ENCODE measurements around the gene PDS5A. TPM values are rescaled to one million over a fixed set of nuclear protein-coding genes. Genes with fewer than 3 reads are reported as not detected.

PDS5A gene
- total and polyA plus RNA-seq, 9 of the 15 experiments (the other 6 are each of a cell fraction or from before 2014, with no cell fraction given), result 16.4 to 85.4 (median 70.0) TPM

GRCh38 chr4:39792529-39792928 is 185.2 kb downstream of the PDS5A start (continued):
- TF ChIP-seq AFF4 (CRISPR knock-in tag; IDR thresholded peaks at IDR 0.05) (no peak), DACH1 (IDR thresholded peaks at IDR 0.05; ENCODE audit: partially characterized antibody) (no peak), PHB2 (IDR thresholded peaks at IDR 0.05; ENCODE audit: low read depth) (peak; percentile 37; the same call in 1 of the 2 replicates), CREB3 (tag; conservative IDR thresholded peaks at IDR 0.05; ENCODE audit: low read depth) (no peak), ETS2 (tag; IDR thresholded peaks at IDR 0.05; ENCODE audit: borderline replicate concordance, poor library complexity, severe bottlenecking) (no peak), CBFA2T2 (conservative IDR thresholded peaks at IDR 0.05) (peak; percentile 65), ZNF639 (CRISPR knock-in tag; conservative IDR thresholded peaks at IDR 0.05 in 1 of 2, IDR thresholded peaks at IDR 0.05 in 1 of 2) (no peak), TGIF2 (CRISPR knock-in tag; IDR thresholded peaks at IDR 0.05) (no peak), ZBTB26 (CRISPR knock-in tag; IDR thresholded peaks at IDR 0.05) (no peak), SIN3A (IDR thresholded peaks at IDR 0.05; ENCODE audit: borderline replicate concordance in 2 of 2, control insufficient read depth in 1 of 2, low read depth in 2 of 2, low read length in 2 of 2) (no peak), DPF2 (IDR thresholded peaks at IDR 0.05) (peak; percentile 35; the same call in 1 of the 2 replicates), NFIC (IDR thresholded peaks at IDR 0.05) (peak; percentile 76), TCF7L2 (IDR thresholded peaks at IDR 0.05; ENCODE audit: low read depth, low read length) (no peak), RB1 (IDR thresholded peaks at IDR 0.05; ENCODE audit: low read depth) (no peak), TRIM25 (IDR thresholded peaks at IDR 0.05; ENCODE audit: borderline replicate concordance) (no peak), FOXJ3 (CRISPR knock-in tag; IDR thresholded peaks at IDR 0.05) (no peak), NONO (IDR thresholded peaks at IDR 0.05; ENCODE audit: low read depth in 2 of 2, low read length in 1 of 2) (no peak), ZNF408 (CRISPR knock-in tag; IDR thresholded peaks at IDR 0.05; ENCODE audit: low read depth) (no peak), NCOA1 (IDR thresholded peaks at IDR 0.05; ENCODE audit: low read depth) (no peak)

Data from K562 (cell line).